Measurements from ENCODE around the gene BMPR2.

DNA sequence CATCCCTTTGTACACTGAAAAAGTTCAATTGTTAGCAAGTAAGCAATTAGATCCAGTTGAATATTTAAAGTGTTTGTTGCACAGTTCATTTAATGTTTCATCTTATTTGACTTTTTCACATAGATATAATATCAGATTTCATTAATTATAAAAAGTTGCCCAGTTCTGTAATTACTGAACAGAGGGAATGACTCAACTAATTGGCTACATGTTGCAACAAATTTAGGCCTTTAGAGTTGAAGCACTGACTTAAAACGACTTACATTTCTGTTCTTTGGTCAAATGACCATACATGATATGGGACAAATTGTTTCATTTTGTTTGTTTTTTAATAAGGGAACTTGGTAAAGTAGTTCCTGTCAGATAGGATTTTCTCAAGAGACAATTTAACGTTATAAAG, 190.2 kb downstream of the BMPR2 start:
- TF ChIP-seq, protein P1, sequence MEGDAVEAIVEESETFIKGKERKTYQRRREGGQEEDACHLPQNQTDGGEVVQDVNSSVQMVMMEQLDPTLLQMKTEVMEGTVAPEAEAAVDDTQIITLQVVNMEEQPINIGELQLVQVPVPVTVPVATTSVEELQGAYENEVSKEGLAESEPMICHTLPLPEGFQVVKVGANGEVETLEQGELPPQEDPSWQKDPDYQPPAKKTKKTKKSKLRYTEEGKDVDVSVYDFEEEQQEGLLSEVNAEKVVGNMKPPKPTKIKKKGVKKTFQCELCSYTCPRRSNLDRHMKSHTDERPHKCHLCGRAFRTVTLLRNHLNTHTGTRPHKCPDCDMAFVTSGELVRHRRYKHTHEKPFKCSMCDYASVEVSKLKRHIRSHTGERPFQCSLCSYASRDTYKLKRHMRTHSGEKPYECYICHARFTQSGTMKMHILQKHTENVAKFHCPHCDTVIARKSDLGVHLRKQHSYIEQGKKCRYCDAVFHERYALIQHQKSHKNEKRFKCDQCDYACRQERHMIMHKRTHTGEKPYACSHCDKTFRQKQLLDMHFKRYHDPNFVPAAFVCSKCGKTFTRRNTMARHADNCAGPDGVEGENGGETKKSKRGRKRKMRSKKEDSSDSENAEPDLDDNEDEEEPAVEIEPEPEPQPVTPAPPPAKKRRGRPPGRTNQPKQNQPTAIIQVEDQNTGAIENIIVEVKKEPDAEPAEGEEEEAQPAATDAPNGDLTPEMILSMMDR (IDR thresholded peaks at IDR 0.05): no peak
- TF ChIP-seq POLR2A (IDR thresholded peaks at IDR 0.05) (no peak), EP300 (IDR thresholded peaks at IDR 0.05) (no peak)
